WI38 (cell line): ENCODE results near the gene ACSBG1.

Experiments used
- H3K4me3 ChIP-seq: 2 replicates; pipeline ENCODE4 v1.5.1; 2011; ENCODE audit warnings: low read depth, mild to moderate bottlenecking, control low read depth, low read length
- CTCF ChIP-seq: IDR thresholded peaks from 2 replicates; pipeline ENCODE4 v1.5.1; 2012; ENCODE audit warnings: low read depth, mild to moderate bottlenecking, control low read depth, low read length

ACSBG1 gene

GRCh38 chr15:78207641-78208340 lies 26.6 kb downstream of the ACSBG1 start:
- TF ChIP-seq CTCF, result no peak

DNA sequence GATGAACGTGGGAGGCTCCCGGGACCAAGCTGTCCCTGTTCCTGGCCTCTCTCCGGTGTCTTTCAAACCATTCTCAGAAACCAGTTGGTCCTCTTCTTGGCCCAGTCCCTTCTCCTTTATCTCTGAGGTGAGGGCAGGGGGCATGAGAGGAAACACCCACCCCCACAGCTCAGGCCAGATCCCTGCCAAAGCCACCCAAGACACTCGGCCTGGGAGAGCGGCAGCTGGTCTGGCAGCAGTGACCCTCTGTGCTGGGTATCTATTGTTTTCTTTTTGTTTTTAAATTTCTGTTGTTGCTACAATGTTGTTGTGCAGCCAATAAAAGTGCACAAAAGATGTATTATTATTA lies 27.3 kb downstream of the ACSBG1 start:
- no peak for TF ChIP-seq CTCF
- no peak overlapping the region for H3K4me3 ChIP-seq

More at GRCh38 chr15:78207641-78208340, 26.6 kb downstream of the ACSBG1 start:
- no peak overlapping the region for H3K4me3 ChIP-seq

DNA sequence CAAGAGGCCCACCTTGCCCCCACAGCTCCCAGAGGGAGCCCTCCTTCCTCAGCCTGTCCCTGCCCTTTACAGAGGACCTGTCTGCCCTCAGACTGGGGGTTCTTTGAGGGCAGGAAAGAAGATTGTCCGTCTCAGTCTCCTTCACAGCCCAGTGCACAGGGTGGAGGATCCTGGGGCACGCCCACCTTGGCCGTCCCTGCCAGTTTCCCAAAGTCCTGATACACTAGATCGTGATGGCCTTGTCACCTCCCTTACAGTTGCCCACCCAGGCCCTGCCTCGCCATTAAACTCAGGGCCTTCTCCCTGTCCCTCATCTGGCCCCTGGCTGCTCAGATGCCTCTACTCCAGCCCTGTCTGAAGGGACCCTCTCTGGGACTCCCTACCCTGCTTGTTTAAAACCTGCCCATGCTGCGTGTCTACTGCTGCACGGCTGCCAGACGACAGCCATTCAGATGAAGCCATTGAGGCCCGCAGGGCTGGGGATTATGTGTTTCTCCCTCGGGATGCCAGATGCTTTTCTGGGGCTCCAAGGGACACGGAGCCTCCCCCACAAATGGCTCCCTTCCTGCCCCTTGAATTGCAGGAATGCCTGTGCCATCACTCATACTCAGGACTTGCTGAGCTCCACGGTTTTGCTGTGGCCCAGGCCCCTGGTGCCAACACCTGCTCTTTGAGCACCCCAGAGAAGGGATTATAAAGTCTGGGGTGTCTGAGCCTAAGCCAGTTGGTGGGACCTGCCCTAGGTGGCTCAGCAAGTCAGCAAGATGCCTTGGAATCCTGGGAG lies 27.8 kb downstream of the ACSBG1 start:
- no peak for TF ChIP-seq CTCF
- H3K4me3 ChIP-seq, result no peak overlapping the region

DNA sequence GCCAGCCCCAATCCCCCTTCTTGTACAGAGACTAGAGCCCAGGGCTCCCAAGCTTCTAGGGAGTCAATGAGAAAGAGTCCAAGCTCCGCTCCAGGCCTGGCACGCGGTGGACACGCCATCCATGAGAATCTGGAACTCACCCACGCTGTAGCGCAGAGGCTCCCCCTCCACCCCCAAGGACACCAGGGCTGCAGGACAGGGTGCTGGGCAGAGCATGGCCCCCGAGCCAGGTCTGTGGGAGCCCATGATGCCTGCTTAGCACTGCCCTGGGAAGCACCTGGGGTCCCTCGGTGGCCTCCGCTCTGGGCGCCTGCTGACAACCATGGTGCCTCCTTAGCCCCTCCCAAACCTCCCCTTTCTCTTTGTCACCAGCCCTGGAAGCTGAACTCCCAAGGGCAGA lies 28.5 kb downstream of the ACSBG1 start:
- H3K4me3 ChIP-seq, result no peak overlapping the region
- TF ChIP-seq CTCF, result no peak

GRCh38 chr15:78205337-78205736 lies 29.0 kb downstream of the ACSBG1 start:
- no peak overlapping the region for H3K4me3 ChIP-seq
- no peak for TF ChIP-seq CTCF

DNA sequence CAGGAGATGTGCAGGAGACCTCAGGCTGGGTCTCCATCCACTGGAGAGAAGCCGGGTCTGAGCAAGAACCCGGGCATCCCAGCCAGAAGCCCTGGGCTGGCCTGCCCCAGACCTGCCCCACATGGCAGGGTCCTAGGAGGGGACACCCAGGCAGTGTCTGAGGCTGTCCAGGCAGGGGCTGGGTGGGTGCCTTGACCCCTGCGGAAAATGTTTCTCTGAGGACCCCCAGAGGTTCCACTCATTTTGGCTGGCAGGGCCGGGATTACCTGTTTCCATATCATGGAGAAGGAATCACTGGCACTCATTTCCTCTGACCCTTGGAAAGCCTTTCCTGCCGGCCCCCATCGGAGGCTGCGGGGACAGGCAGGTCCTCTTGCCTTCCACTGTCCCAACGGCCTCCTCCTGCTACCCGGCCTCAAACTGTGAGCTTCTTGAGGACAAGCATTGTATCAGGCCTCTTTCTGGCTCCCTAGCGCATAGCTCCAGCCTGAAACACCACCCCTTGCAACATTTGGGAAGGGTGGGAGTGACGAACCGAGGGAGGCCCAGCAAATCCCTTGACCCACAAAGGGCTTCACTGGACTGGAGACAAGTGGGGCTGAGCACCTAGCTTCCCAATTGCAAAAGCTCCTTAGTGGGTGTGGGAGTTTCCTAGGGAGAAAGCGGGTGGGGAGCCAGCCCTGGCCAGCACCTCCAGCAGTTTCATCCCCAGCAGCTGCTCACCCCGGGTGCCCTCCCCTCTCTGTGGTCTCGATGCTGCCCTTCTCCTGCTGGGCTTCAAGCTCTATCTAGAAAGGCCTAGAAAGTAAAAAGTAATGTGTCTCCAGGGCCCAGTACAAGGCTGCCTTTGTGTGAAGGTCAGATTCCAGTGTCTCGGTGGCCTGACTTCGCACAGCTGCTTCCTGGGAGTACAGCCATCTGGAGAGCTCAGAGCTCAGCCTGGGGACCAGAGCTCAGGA lies 29.7 kb downstream of the ACSBG1 start:
- no peak for TF ChIP-seq CTCF
- H3K4me3 ChIP-seq, result no peak overlapping the region
